ENCODE data around the gene EPHA3.

DNA sequence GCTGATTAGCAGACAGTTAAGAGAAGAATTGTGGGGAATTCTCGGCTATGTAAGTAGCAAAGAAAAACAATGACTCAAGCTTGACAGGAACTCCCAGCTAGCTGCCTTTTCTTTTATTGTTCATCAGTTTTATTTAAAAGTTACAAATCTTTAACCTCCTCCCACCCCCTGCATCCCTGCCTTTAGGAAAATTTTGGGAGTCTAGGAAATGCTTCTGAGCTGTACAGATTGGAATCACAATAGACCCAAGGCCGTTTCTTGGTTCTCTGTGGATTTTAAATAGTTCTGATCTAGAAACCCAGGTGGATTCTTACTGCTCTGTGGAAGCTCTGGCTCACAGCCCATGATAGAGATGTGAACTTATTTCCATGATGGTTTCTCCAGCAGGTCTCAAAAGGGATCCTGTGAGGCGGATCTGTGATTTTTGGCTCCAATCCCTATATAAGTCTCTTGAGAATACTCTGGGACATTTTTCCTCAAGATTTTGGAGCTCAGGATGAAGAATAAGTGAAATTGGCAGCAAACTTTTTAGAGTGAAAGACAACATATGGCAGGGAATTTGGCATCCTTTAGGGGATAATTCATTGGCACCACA, 312.3 kb downstream of the EPHA3 start:
- TF ChIP-seq CTCF (IDR thresholded peaks at IDR 0.05; ENCODE audit: insufficient read depth, low read depth, low read length) (no peak), EZH2 (IDR thresholded peaks at IDR 0.05; ENCODE audit: insufficient read depth, low read length) (no peak)

All from astrocyte (in vitro differentiated cells and primary cell).